ENCODE results near the gene SCAMP4.

The SCAMP4 gene

DNA sequence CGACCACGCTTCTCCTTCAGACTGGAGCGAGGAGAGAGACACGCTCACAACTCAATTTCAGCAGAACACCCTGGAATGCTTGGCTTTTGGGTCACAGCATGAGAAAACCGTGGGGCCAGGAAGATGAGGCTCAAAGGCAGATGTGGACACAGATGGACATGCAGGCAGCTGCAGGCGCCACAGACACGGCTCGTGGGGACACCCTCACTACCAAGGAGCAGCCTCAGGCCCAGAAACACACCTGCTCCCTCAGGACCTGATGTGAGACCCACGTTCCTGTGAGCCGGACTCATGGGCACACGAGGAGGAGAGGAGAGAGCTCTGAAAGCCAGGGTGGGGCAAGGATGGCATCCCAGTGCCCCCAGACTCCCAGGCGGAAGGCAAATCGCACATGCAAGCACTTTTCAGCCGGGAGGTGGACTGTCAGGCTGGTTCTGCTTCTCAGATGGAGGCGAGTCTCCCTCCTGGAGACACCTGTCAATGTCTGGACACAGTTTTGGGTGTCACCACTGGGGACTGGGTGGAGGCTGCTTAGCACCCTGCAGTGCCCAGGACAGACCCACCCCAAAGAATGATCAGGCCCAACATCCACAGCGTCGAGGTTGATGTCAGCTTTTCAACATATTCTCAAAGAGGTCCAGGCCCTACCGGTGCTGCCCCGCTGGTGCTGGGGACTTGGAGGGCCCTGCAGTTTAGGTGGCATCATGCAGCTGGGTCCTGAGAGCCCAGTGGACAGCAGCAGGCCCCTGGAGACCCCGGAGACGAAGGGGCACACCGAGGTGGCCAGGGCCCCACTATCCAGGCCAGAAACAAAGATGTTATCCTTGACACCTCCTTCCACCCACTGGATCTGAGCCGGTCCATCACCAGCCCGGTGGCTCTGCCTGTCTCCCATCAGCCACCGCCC lies 22.2 kb upstream of the SCAMP4 start:
- TF ChIP-seq EZH2phosphoT487 (conservative IDR thresholded peaks at IDR 0.05; ENCODE audit: low read length) = no peak
- TF ChIP-seq, protein P1, sequence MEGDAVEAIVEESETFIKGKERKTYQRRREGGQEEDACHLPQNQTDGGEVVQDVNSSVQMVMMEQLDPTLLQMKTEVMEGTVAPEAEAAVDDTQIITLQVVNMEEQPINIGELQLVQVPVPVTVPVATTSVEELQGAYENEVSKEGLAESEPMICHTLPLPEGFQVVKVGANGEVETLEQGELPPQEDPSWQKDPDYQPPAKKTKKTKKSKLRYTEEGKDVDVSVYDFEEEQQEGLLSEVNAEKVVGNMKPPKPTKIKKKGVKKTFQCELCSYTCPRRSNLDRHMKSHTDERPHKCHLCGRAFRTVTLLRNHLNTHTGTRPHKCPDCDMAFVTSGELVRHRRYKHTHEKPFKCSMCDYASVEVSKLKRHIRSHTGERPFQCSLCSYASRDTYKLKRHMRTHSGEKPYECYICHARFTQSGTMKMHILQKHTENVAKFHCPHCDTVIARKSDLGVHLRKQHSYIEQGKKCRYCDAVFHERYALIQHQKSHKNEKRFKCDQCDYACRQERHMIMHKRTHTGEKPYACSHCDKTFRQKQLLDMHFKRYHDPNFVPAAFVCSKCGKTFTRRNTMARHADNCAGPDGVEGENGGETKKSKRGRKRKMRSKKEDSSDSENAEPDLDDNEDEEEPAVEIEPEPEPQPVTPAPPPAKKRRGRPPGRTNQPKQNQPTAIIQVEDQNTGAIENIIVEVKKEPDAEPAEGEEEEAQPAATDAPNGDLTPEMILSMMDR (IDR thresholded peaks at IDR 0.05; ENCODE audit: insufficient read depth, low read length, poor library complexity, severe bottlenecking) = no peak
- Histone ChIP-seq H3K9ac (ENCODE audit: low read length) (no peak overlapping the region; the same call in 1 of the 2 replicates), H3K9me2 (replicated peaks; ENCODE audit: insufficient read depth, low read length) (no peaks in the 10 kb centered on the region)

DNA sequence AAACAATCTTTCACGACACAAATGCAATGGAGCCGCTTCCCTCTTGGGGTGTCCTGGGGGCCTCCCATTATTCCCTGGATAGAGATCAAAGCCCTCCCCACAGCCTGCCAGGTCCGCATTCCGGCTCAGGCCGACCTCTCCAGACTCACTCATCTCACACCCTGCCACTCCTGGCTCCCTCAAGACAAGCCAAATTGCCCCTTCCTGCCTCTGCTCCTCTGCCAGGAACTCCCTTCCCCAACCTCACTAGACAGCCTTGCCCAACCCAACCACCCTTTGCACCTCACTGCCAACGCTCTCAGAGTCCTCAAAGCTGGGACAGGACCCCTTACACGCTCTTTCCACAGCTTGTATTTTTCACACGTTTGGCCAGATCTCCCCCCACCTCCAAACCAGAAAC lies 21.4 kb upstream of the SCAMP4 start:
- peaks cover 19% of the 10 kb centered on the region for H3K79me2 ChIP-seq (ENCODE audit: insufficient read depth, low read length)
- H3K9me3 ChIP-seq (ENCODE audit: insufficient read depth, low read length) = no peaks in the 10 kb centered on the region
- peaks cover 6% of the 10 kb centered on the region; the same call in 1 of the 2 replicates for H3F3A ChIP-seq (ENCODE audit: insufficient read depth)
- no peaks in the 10 kb centered on the region for H3K36me3 ChIP-seq (ENCODE audit: low read length)
- H3K27me3 ChIP-seq (ENCODE audit: low read length) = no peaks in the 10 kb centered on the region
- peak overlapping the region; percentile 87 for H3K4me3 ChIP-seq (ENCODE audit: insufficient read depth, low read length, poor library complexity, severe bottlenecking)
- peak overlapping the region; percentile 86 for H3K9ac ChIP-seq (ENCODE audit: low read length)
- peak overlapping the region; percentile 95 for H3K4me2 ChIP-seq (ENCODE audit: low read depth, low read length, poor library complexity, severe bottlenecking)
- TF ChIP-seq EZH2phosphoT487 (conservative IDR thresholded peaks at IDR 0.05; ENCODE audit: low read length) = no peak
- TF ChIP-seq, protein P1 (IDR thresholded peaks at IDR 0.05; ENCODE audit: insufficient read depth, low read length, poor library complexity, severe bottlenecking) = no peak
- peaks cover 7% of the 10 kb centered on the region; the same call in 1 of the 2 replicates for H4K20me1 ChIP-seq (ENCODE audit: low read depth, low read length)
- no peaks in the 10 kb centered on the region for H3K9me2 ChIP-seq (replicated peaks; ENCODE audit: insufficient read depth, low read length)
- no peak overlapping the region for H3K27ac ChIP-seq (ENCODE audit: low read depth, low read length)
- no peak overlapping the region for H2AFZ ChIP-seq (ENCODE audit: low read depth, low read length, severe bottlenecking)

More for the DNA sequence above, 22.2 kb upstream of the SCAMP4 start:
- peaks cover 19% of the 10 kb centered on the region for H3K79me2 ChIP-seq (ENCODE audit: insufficient read depth, low read length)
- H3K4me3 ChIP-seq (ENCODE audit: insufficient read depth, low read length, poor library complexity, severe bottlenecking) = no peak overlapping the region
- H3K36me3 ChIP-seq (ENCODE audit: low read length) = no peaks in the 10 kb centered on the region
- no peaks in the 10 kb centered on the region for H3K9me3 ChIP-seq (ENCODE audit: insufficient read depth, low read length)
- H3K4me2 ChIP-seq (ENCODE audit: low read depth, low read length, poor library complexity, severe bottlenecking) = peak overlapping the region; percentile 95
- no peaks in the 10 kb centered on the region for H3K27me3 ChIP-seq (ENCODE audit: low read length)
- no peak overlapping the region for H2AFZ ChIP-seq (ENCODE audit: low read depth, low read length, severe bottlenecking)
- no peak overlapping the region for H3K27ac ChIP-seq (ENCODE audit: low read depth, low read length)
- H4K20me1 ChIP-seq (ENCODE audit: low read depth, low read length) = peaks cover 7% of the 10 kb centered on the region; the same call in 1 of the 2 replicates
- peaks cover 6% of the 10 kb centered on the region; the same call in 1 of the 2 replicates for H3F3A ChIP-seq (ENCODE audit: insufficient read depth)

DNA sequence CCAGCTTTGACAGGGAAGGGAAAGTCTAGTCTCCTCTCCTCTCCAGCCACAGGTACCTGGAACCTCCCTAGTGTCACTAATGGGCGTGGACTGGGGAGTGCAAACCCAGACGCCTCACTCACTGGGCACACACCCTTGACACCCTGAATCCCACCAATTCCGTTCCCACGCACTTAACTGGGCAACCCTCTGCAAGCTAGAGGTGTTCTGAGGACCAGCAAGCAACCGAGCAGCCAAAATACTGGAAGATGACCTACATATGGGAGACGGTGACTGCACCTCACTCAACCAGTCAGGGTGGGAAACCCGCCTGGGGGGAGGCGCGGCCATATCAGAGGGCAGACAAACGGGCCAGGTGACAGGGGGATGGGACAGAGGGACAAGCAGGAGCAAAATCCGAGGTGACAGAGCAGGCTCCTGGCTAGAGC lies 20.9 kb upstream of the SCAMP4 start:
- Histone ChIP-seq H3K36me3 (ENCODE audit: low read length) (no peaks in the 10 kb centered on the region), H4K20me1 (ENCODE audit: low read depth, low read length) (peaks cover 7% of the 10 kb centered on the region; the same call in 1 of the 2 replicates), H3K79me2 (ENCODE audit: insufficient read depth, low read length) (peaks cover 19% of the 10 kb centered on the region), H3K9me2 (replicated peaks; ENCODE audit: insufficient read depth, low read length) (no peaks in the 10 kb centered on the region), H3K9ac (ENCODE audit: low read length) (peak overlapping the region; percentile 86), H3K27me3 (ENCODE audit: low read length) (no peaks in the 10 kb centered on the region), H3K4me2 (ENCODE audit: low read depth, low read length, poor library complexity, severe bottlenecking) (peak overlapping the region; percentile 95), H3K27ac (ENCODE audit: low read depth, low read length) (no peak overlapping the region), H3K9me3 (ENCODE audit: insufficient read depth, low read length) (no peaks in the 10 kb centered on the region), H2AFZ (ENCODE audit: low read depth, low read length, severe bottlenecking) (no peak overlapping the region), H3F3A (ENCODE audit: insufficient read depth) (peaks cover 6% of the 10 kb centered on the region; the same call in 1 of the 2 replicates), H3K4me3 (ENCODE audit: insufficient read depth, low read length, poor library complexity, severe bottlenecking) (peak overlapping the region; percentile 87)
- TF ChIP-seq, protein P1 (IDR thresholded peaks at IDR 0.05; ENCODE audit: insufficient read depth, low read length, poor library complexity, severe bottlenecking) = no peak
- TF ChIP-seq EZH2phosphoT487 (conservative IDR thresholded peaks at IDR 0.05; ENCODE audit: low read length) = no peak

Data from SU-DHL-6 (cell line).